ENCODE data around the gene SPINK8. TPM values are rescaled to one million over a fixed set of nuclear protein-coding genes. Genes with fewer than 3 reads are reported as not detected.
"Not testable (repeated sequence)": the region's sequence is repeated elsewhere in the genome, so short reads cannot be mapped to it uniquely, and the experiment has no call there.

SPINK8 gene
- total RNA-seq, 1 experiment from 2014 or later, result not detected

GRCh38 chr3:48280881-48281280 is 52.6 kb downstream of the SPINK8 start:
- no peak for DNase-seq (ENCODE audit: low read depth)

- DNase-seq (ENCODE audit: low read depth), result no peak
These were observed 54.4 kb downstream of the SPINK8 start for GRCh38 chr3:48278884-48279559.

DNA sequence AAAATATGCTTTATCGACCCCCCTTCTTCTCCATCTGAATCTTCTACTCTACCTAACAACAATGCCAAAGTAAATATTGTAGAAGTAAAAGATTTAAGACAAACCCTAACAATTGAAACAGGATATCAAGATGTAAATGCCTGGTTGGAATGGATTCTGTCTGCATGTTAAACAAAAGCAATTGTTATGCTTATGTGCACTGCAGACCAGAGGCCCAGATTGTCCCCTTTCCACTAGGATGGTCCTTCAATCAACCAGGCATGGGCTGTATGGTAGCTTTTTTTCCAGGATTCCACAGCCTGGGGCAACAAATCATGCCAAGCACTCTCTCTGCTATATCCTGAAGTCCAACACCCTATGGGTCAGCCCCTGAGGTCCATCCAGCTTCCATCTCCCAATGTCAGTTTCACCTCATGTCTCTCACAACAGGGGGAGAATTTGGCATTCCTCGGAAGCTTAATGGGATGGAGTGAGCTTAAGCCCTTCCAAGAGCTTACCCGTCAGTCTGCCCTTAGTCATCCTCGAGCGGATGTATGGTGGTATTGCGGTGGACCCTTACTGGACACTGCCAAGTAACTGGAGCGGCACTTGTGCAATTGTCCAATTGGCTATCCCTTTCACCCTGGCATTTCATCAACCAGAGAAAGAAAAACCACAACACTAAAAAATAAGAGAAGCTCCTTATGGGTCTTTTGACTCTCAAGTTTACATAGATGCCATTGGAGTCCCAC is 56.4 kb downstream of the SPINK8 start:
- DNase-seq (ENCODE audit: low read depth), result no peak

- peak; percentile 8 for DNase-seq (ENCODE audit: low read depth)
These were observed 58.0 kb downstream of the SPINK8 start for GRCh38 chr3:48275287-48276027.

DNA sequence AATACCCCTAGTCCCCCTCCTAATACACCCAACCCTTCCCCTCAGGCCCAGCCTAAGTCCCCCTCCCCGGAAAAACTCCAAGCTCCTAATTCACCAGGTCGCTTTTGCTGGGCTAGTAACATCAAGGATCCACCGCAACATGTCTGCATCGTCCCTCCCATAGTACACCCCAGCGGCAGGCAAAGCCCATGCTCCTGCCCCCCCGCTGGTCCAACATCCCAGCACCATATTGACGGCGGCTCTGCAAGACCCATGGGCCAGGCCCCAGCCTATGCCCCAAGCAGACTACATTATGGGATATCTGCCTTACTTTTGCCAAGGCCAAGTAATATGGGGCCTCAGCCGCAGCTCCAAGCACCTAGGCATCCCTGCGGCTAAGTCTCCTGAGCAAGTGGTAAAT is 59.0 kb downstream of the SPINK8 start:
- DNase-seq (ENCODE audit: low read depth), result no peak

DNA sequence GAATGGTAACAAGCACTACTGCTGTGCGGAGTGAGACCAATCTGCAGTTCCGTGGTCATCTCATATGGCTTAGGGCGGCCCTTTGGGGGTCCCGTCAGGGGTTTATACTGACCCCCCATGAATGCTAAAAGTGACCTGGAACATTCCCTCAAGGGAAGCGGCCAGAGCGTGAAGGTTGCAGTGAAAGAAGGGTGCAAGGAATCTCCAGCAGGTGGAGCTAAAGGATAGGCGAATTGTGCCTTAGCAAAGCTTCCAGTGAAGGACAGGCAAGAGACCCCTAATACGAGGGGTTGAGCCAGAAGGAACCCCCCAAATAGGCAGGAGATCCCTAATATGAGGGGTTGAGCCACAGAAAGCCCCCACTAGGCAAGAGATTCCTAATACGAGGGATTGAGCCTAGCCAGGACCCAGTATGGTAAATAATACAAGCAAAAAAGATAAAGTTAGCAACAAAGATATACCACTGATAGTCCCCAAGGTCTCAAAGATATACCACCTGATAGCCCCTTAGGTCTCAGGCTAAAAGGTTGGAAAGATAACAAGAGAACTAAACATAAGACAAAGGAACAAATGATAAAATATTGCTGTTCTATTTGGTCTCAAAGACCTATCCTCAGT is 59.8 kb downstream of the SPINK8 start:
- DNase-seq (ENCODE audit: low read depth), result peak; percentile 53

- DNase-seq (ENCODE audit: low read depth), result no peak
These were observed 61.5 kb downstream of the SPINK8 start for GRCh38 chr3:48271763-48272498.

DNA sequence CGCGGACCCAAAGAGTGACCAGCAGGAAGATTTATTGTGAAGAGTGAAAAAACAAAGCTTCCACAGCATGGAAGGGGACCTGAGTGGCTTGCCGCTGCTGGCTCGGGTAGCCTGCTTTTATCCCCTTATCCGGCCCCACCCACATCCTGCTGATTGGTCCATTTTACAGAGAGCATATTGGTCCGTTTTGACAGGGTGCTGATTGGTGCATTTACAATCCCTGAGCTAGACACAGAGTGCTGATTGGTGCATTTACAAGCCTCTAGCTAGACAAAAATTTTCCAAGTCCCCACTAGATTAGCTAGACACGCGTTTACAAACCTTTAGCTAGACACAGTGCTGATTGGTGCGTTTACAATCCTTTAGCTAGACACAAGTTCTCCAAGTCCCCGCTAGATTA is 62.2 kb downstream of the SPINK8 start:
- DNase-seq (ENCODE audit: low read depth), result not testable (repeated sequence)

GRCh38 chr3:48270306-48270705 is 63.2 kb downstream of the SPINK8 start:
- no peak for DNase-seq (ENCODE audit: low read depth)

DNA sequence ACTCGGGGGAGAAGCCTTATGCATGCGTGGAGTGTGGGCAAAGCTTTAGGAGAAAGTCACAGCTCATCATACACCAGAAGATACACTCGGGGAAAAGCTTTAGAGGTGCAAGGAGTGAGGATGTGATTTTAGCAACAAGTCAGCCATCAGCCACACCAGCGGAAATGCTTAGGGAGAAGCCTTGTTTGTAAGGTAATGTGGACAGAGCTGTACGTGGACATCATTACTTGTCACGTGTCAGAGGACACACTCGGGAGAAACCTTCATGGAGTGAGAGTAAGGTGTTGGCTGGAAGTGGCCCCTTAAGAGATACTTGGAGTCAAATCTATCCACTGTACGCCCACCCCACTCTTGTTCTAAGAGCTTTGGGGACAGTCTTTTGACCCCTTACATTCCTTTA is 63.9 kb downstream of the SPINK8 start:
- DNase-seq (ENCODE audit: low read depth), result no peak

GRCh38 chr3:48268936-48269561 is 64.4 kb downstream of the SPINK8 start:
- DNase-seq (ENCODE audit: low read depth), result no peak

GRCh38 chr3:48268381-48268935 is 65.0 kb downstream of the SPINK8 start:
- no peak for DNase-seq (ENCODE audit: low read depth)

- no peak for DNase-seq (ENCODE audit: low read depth)
These were observed 65.7 kb downstream of the SPINK8 start for GRCh38 chr3:48267782-48268181.

DNA sequence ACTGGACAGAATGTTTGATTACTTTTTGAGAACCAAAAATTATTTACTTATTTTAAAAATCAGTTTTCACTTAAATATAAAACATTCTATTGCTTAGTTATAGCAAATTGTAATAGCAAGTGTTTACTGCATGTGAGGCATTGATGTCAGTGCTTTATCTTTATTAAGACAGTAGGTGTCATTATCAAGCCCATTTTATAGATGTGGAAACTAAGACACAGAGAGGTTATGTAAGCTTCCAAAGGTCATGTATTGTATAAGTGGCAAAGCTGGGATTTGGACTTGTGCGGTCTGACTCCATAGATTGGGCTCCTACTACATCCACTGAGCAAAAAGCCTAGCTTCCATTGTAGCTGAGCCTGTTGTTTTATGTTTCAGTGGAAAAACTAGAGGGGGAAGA is 74.9 kb downstream of the SPINK8 start:
- no peak for DNase-seq (ENCODE audit: low read depth)

Other genes with a start within 250 kb of the SPINK8 start
- gene CDC25A, start 145.2 kb downstream of the SPINK8 start, total RNA-seq (2014; rRNA removed), result 21.8 and 34.2 TPM in 2 replicates
- gene CAMP, start 110.2 kb downstream of the SPINK8 start, total RNA-seq (2014; rRNA removed), result not detected in 2 replicates
- 3.0 and 3.2 TPM in 2 replicates for gene ZNF589, start 92.6 kb downstream of the SPINK8 start, total RNA-seq (2014; rRNA removed)
- 23.7 and 25.4 TPM in 2 replicates for gene NME6, start 32.3 kb downstream of the SPINK8 start, total RNA-seq (2014; rRNA removed)
- gene FBXW12, start 38.6 kb upstream of the SPINK8 start, total RNA-seq (2014; rRNA removed), result not detected in 2 replicates
- gene PLXNB1, start 96.4 kb upstream of the SPINK8 start, total RNA-seq (2014; rRNA removed), result 21.5 and 23.4 TPM in 2 replicates
- gene CCDC51, start 106.5 kb upstream of the SPINK8 start, total RNA-seq (2014; rRNA removed), result 28.8 and 29.8 TPM in 2 replicates
- gene TMA7, start 106.6 kb upstream of the SPINK8 start, total RNA-seq (2014; rRNA removed), result 312 and 406 TPM in 2 replicates
- 13.9 and 14.1 TPM in 2 replicates for gene ATRIP, start 113.1 kb upstream of the SPINK8 start, total RNA-seq (2014; rRNA removed)
- 192 and 227 TPM in 2 replicates for gene SHISA5, start 170.5 kb upstream of the SPINK8 start, total RNA-seq (2014; rRNA removed)
- gene PFKFB4, start 223.1 kb upstream of the SPINK8 start, total RNA-seq (2014; rRNA removed), result 22.1 and 22.6 TPM in 2 replicates
- 1.7 and 1.8 TPM in 2 replicates for gene UCN2, start 230.1 kb upstream of the SPINK8 start, total RNA-seq (2014; rRNA removed)